ENCODE data around the gene KCNQ2. TPM values are rescaled to one million over a fixed set of nuclear protein-coding genes. Genes with fewer than 3 reads are reported as not detected.

Gene KCNQ2
- total RNA-seq = 31.6 TPM

GRCh38 chr20:63471981-63472831 is at the start of gene KCNQ2:
TSS of gene KCNQ2 (minus strand) at chr20:63472655. CDS start at chr20:63472463, 192 bp downstream.

GRCh38 chr20:63520504-63520933 is 48.1 kb upstream of the KCNQ2 start, which contains the start of gene PPDPF:
TSS of gene PPDPF (plus strand) at chr20:63520765. CDS start at chr20:63521309, 544 bp downstream.

GRCh38 chr20:63498960-63499337 is 26.5 kb upstream of the KCNQ2 start, which contains the start of gene EEF1A2:
TSS of gene EEF1A2 (minus strand) at chr20:63499083. CDS start at chr20:63497763, 1,320 bp downstream.

GRCh38 chr20:63360850-63361518 is 111.5 kb downstream of the KCNQ2 start, which contains the start of gene CHRNA4:
TSS of gene CHRNA4 (minus strand) at chr20:63361349. CDS start at chr20:63361165, 184 bp downstream.

Other genes starting within 250 kb of the KCNQ2 start
- 33.8 TPM for gene BIRC7, start 236.8 kb downstream of the KCNQ2 start, total RNA-seq
- gene NKAIN4, start 218.2 kb downstream of the KCNQ2 start, total RNA-seq = 24.6 TPM
- gene ARFGAP1, start 199.8 kb downstream of the KCNQ2 start, total RNA-seq = 97.1 TPM
- 4.7 TPM for gene COL20A1, start 179.5 kb downstream of the KCNQ2 start, total RNA-seq
- gene CHRNA4, start 111.3 kb downstream of the KCNQ2 start, total RNA-seq = 12.0 TPM
- 87.6 TPM for gene EEF1A2, start 26.4 kb upstream of the KCNQ2 start, total RNA-seq
- gene PPDPF, start 48.1 kb upstream of the KCNQ2 start, total RNA-seq = 104 TPM
- 1.3 TPM for gene PTK6, start 64.7 kb upstream of the KCNQ2 start, total RNA-seq
- gene SRMS, start 75.1 kb upstream of the KCNQ2 start, total RNA-seq = not detected
- gene FNDC11, start 81.5 kb upstream of the KCNQ2 start, total RNA-seq = 1.0 TPM
- 25.6 TPM for gene HELZ2, start 101.6 kb upstream of the KCNQ2 start, total RNA-seq
- gene GMEB2, start 154.4 kb upstream of the KCNQ2 start, total RNA-seq = 10.9 TPM
- 51.6 TPM for gene STMN3, start 180.8 kb upstream of the KCNQ2 start, total RNA-seq
- 51.3 TPM for gene RTEL1, start 185.7 kb upstream of the KCNQ2 start, total RNA-seq
- 5.4 TPM for gene TNFRSF6B, start 224.0 kb upstream of the KCNQ2 start, total RNA-seq
- 39.7 TPM for gene ARFRP1, start 235.3 kb upstream of the KCNQ2 start, total RNA-seq
- gene ZGPAT, start 235.4 kb upstream of the KCNQ2 start, total RNA-seq = 31.1 TPM

Measured in camera-type eye (tissue), 1 donor.